ENCODE results near the gene ELP2. TPM values are rescaled to one million over a fixed set of nuclear protein-coding genes. Genes with fewer than 3 reads are reported as not detected.

The ELP2 gene
- total and polyA plus RNA-seq, 5 donors from 2014 or later, result 71.0 to 161 (median 92.1) TPM

DNA sequence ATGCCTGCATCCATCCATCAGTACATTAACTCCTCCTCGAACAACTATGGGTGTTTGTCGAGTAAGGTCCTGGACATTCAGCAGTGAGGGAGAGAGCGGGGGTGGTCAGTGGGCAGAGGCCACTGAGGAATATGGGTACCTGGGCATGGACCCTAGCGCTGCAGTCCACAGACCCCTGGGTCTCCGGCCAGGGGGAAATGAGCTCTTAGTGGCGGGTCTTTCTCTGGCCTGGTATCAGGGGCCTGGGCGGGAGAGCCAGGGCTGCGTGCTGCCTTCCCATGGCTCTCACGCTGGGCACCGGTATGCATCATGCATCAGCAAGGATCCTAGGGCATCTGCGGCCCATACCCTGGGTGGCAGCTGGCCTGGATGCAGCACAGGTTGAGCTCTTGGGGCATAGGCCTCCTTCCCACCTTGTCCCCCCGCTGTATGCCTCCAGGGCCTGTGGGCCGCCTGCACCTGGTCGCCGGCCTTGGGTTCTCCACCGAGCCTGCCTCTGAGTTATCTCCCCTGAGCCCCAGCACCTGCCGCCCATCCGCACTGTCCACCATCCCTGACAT is 56.3 kb downstream of the ELP2 start:
- H3K4me3 Mint-ChIP-seq, result peak overlapping the region; percentile 36 to 89 (median 82)
- no peaks in the 10 kb centered on the region for H3K9me3 ChIP-seq (ENCODE audit: control insufficient read depth in 2 of 2, low read length in 2 of 2)
- H3K4me1 ChIP-seq (ENCODE audit: control insufficient read depth, insufficient read depth, low read length, poor library complexity, severe bottlenecking), result peaks cover 17% of the 10 kb centered on the region
- H3K27ac Mint-ChIP-seq, result no peak overlapping the region
- H3K27me3 ChIP-seq (ENCODE audit: control insufficient read depth, insufficient read depth, low read length), result peaks cover 14% of the 10 kb centered on the region
- no peak overlapping the region for H3K27ac ChIP-seq (ENCODE audit: insufficient read depth, low read length, poor library complexity, severe bottlenecking)
- H3K4me3 ChIP-seq (ENCODE audit: low read depth, low read length), result no peak overlapping the region
- DNase-seq (no peak), ATAC-seq (ENCODE audit: low read depth in 2 of 2) (no peak)
- H3K36me3 ChIP-seq (ENCODE audit: control insufficient read depth, insufficient read depth, low read length), result no peaks in the 10 kb centered on the region
- peaks cover 0 to 7% (median 0%) of the 10 kb centered on the region in 7 donors for H3K9me3 Mint-ChIP-seq
- peaks cover 0 to 24% (median 7%) of the 10 kb centered on the region in 4 donors for H3K4me1 Mint-ChIP-seq
- no peaks in the 10 kb centered on the region for H3K36me3 Mint-ChIP-seq
- H3K27me3 Mint-ChIP-seq, result peaks cover 28% of the 10 kb centered on the region

DNA sequence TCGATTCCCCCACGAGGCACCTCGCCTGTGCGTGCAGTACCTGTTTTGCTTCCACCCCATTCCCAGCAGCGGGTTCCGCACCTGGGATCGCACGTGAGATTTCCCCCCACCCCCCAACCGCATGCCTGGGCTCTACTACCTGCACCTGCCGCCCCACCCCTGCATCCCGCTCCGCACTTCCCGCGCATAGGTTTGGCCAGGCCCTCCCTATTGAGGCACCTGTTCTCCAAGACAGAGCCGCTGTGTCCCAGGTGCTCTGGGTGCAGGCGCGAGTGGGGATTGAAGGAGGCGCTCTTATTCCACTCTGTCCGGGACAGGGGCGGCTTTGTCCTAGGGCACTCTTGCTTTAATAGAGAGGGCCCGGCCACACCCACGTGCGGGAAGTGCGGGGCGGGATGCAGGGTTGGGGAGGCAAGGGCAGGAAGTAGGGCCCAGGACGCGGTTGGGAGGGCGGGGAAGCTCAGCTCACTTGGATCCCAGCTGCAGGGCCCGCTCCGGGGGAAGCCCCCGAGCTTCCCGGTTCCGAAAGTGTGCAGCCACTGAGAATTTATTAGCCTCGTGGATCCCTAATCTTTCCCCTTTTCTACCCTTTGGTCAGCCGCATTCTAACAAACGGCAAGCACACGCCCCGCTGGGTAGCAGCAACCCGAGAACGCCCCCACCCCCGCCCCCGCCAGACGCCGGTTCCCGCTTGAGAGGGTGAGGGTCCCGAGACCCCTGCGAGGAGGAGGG is 56.9 kb downstream of the ELP2 start:
- Mint-ChIP-seq H3K36me3 (no peaks in the 10 kb centered on the region), H3K4me3 (peak overlapping the region; percentile 36 to 89 (median 82)), H3K9me3 (peaks cover 0 to 7% (median 0%) of the 10 kb centered on the region in 7 donors), H3K27me3 (peaks cover 30% of the 10 kb centered on the region), H3K4me1 (peaks cover 0 to 24% (median 7%) of the 10 kb centered on the region in 4 donors), H3K27ac (no peak overlapping the region)
- peaks cover 17% of the 10 kb centered on the region for H3K4me1 ChIP-seq (ENCODE audit: control insufficient read depth, insufficient read depth, low read length, poor library complexity, severe bottlenecking)
- ATAC-seq (ENCODE audit: low read depth in 2 of 2) (peak in 1 of 2 donors; percentile 22), DNase-seq (peak in 1 of 3 donors; percentile 24)
- peaks cover 14% of the 10 kb centered on the region for H3K27me3 ChIP-seq (ENCODE audit: control insufficient read depth, insufficient read depth, low read length)
- H3K36me3 ChIP-seq (ENCODE audit: control insufficient read depth, insufficient read depth, low read length), result no peaks in the 10 kb centered on the region
- H3K9me3 ChIP-seq (ENCODE audit: control insufficient read depth in 2 of 2, low read length in 2 of 2), result no peaks in the 10 kb centered on the region
- peak overlapping the region; percentile 67 for H3K4me3 ChIP-seq (ENCODE audit: low read depth, low read length)
- no peak overlapping the region for H3K27ac ChIP-seq (ENCODE audit: insufficient read depth, low read length, poor library complexity, severe bottlenecking)

DNA sequence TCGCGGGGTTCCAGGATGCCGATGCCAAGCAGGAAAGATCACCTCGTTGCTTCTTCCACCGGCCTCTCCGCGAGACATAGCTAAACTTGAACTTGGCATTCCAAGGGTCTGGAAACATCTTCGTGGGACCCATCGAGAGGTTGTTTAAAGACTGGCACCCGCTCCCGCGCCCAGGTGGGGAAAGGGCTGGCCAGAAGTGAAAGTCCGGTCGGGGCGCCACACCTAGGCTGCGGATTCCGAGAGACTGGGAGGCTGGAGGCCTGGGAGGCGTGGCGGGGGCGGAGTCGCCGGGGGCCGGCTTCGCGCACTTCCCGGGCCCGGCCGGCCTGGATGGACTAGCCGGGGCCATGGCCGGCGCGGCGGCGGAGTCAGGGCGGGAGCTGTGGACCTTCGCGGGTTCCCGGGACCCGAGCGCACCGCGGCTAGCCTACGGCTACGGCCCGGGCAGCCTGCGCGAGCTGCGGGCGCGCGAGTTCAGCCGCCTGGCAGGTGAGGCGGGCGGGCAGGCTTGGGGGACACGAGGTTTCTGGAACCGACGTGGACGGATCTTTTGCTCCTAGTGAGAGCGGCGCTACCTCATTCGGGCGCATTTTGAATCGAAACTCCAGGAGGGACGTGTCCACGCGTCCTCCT is 57.6 kb downstream of the ELP2 start, which contains the start of gene MOCOS:
Gene MOCOS (plus strand): TSS at position 305 of the 633 bp plus-strand sequence. CDS start 43 bp downstream, at position 348.
- Histone ChIP-seq H3K9me3 (ENCODE audit: control insufficient read depth in 2 of 2, low read length in 2 of 2) (no peaks in the 10 kb centered on the region), H3K27me3 (ENCODE audit: control insufficient read depth, insufficient read depth, low read length) (peaks cover 14% of the 10 kb centered on the region), H3K4me3 (ENCODE audit: low read depth, low read length) (peak within 1 kb of the TSS; percentile 67), H3K27ac (ENCODE audit: insufficient read depth, low read length, poor library complexity, severe bottlenecking) (no peak within 1 kb of the TSS), H3K36me3 (ENCODE audit: control insufficient read depth, insufficient read depth, low read length) (no peaks in the 10 kb centered on the region), H3K4me1 (ENCODE audit: control insufficient read depth, insufficient read depth, low read length, poor library complexity, severe bottlenecking) (peaks cover 17% of the 10 kb centered on the region)
- peak; percentile 35 to 40 for ATAC-seq (ENCODE audit: low read depth in 2 of 2)
- H3K27me3 Mint-ChIP-seq, result peaks cover 37% of the 10 kb centered on the region
- H3K36me3 Mint-ChIP-seq, result no peaks in the 10 kb centered on the region
- H3K27ac Mint-ChIP-seq, result peak within 1 kb of the TSS in 1 of 3 donors; percentile 11
- H3K4me1 Mint-ChIP-seq, result peaks cover 0 to 24% (median 7%) of the 10 kb centered on the region in 4 donors
- peak within 1 kb of the TSS; percentile 36 to 89 (median 84) for H3K4me3 Mint-ChIP-seq
- H3K9me3 Mint-ChIP-seq, result peaks cover 0 to 7% (median 0%) of the 10 kb centered on the region in 7 donors
- DNase-seq, result peak; percentile 15 to 34 (median 25)

DNA sequence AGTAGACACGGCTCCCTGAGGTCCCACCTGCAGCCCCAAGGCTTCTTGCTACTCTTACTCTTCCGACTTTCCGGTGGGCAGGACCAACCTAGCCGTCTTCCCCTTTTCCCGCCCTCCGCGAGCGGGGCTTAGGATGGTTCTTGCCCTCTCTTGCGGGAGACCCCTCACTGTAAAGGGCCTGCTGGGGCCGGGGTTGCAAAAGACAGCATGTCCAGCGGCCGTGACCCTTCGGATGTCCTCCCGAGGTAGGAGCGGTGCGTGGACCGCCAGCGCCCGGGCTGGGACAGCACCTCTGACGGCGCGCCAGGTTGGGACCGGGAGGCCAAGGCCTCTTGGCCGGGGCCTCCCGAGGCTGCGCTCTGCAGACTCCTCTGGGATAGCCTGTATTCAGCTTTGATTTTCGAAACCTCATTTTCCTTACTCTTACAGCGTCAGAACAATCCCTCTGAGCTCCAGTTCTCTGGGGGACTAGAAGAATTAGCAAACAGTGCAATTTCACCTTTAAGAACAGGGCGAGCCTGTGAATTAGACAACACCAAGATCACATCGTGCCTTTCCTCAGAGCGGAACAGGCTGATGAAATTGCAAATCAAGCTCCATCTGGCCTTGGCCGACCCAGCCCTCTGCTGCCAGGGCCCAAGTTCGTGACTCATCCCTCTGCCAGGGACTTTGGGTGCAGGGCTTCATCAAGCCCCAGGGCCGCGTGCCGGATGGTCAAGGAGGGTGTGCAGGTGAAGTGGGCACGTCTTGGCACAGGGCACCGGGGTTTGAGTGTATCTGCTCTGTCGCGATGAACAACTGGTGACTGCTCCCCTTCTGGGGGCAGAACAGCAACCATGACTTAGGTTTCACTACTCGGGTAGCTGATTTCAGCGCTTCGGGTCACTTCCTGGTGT is 58.4 kb downstream of the ELP2 start:
- DNase-seq (peak in 1 of 3 donors; percentile 10), ATAC-seq (ENCODE audit: low read depth in 2 of 2) (peak; percentile 24 to 37)
- Mint-ChIP-seq H3K4me3 (peak overlapping the region; percentile 36 to 86 (median 82)), H3K4me1 (peaks cover 0 to 24% (median 7%) of the 10 kb centered on the region in 4 donors), H3K27me3 (peaks cover 37% of the 10 kb centered on the region), H3K36me3 (no peaks in the 10 kb centered on the region), H3K9me3 (peaks cover 0 to 4% (median 0%) of the 10 kb centered on the region in 7 donors), H3K27ac (peak overlapping the region in 1 of 3 donors; percentile 11)
- no peak overlapping the region for H3K27ac ChIP-seq (ENCODE audit: insufficient read depth, low read length, poor library complexity, severe bottlenecking)
- H3K4me1 ChIP-seq (ENCODE audit: control insufficient read depth, insufficient read depth, low read length, poor library complexity, severe bottlenecking), result peaks cover 17% of the 10 kb centered on the region
- H3K4me3 ChIP-seq (ENCODE audit: low read depth, low read length), result peak overlapping the region; percentile 55
- H3K27me3 ChIP-seq (ENCODE audit: control insufficient read depth, insufficient read depth, low read length), result peaks cover 14% of the 10 kb centered on the region
- H3K36me3 ChIP-seq (ENCODE audit: control insufficient read depth, insufficient read depth, low read length), result no peaks in the 10 kb centered on the region
- no peaks in the 10 kb centered on the region for H3K9me3 ChIP-seq (ENCODE audit: control insufficient read depth in 2 of 2, low read length in 2 of 2)

DNA sequence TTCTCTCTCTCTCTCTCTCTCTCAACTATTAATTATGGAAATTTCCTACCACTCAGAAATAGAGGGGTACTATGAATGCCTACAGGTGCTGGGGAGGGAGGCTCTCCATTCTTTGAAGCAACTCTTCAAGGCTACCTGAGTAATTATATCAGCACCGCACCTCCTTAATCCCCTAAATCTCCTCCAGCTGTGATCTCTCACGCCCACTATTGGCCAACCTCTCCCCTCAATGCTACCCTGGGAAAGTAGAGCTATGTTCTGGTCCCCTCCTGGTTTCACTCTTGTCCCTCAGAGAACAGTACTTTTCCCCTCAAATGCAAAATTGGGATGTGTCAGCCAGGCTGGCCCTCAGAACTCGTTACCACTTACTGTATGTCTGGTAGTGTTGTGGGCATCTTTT is 59.2 kb downstream of the ELP2 start:
- no peak for ATAC-seq (ENCODE audit: low read depth in 2 of 2)
- H3K9me3 ChIP-seq (ENCODE audit: control insufficient read depth in 2 of 2, low read length in 2 of 2), result no peaks in the 10 kb centered on the region

DNA sequence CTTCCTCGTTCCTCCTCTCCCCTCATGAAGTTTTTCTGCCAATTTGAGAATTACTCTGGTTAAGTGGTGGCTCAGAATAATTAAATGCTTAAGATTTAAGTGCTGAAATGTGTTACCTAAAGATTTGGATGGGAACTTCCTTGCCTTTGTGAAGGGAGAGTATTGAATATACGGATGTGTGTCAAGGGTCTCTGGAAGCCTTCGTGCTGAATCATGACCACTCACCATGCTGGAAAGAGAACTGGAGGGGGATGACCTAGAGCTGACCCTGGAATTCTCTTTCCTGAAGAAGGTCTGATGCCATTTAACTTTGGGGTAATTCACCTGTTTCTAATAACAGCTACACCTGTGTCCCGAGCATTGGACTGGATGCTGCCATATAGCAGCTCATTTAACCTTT is 59.8 kb downstream of the ELP2 start:
- H3K36me3 ChIP-seq (ENCODE audit: control insufficient read depth, insufficient read depth, low read length), result no peaks in the 10 kb centered on the region
- peaks cover 17% of the 10 kb centered on the region for H3K4me1 ChIP-seq (ENCODE audit: control insufficient read depth, insufficient read depth, low read length, poor library complexity, severe bottlenecking)
- H3K9me3 ChIP-seq (ENCODE audit: control insufficient read depth in 2 of 2, low read length in 2 of 2), result no peaks in the 10 kb centered on the region
- H3K4me1 Mint-ChIP-seq, result peaks cover 0 to 24% (median 4%) of the 10 kb centered on the region in 4 donors
- H3K27ac ChIP-seq (ENCODE audit: insufficient read depth, low read length, poor library complexity, severe bottlenecking), result no peak overlapping the region
- DNase-seq (no peak), ATAC-seq (ENCODE audit: low read depth in 2 of 2) (no peak)
- no peak overlapping the region for H3K27ac Mint-ChIP-seq
- no peak overlapping the region for H3K4me3 ChIP-seq (ENCODE audit: low read depth, low read length)
- H3K27me3 ChIP-seq (ENCODE audit: control insufficient read depth, insufficient read depth, low read length), result peaks cover 14% of the 10 kb centered on the region
- no peaks in the 10 kb centered on the region for H3K36me3 Mint-ChIP-seq
- H3K27me3 Mint-ChIP-seq, result peaks cover 37% of the 10 kb centered on the region
- no peaks in the 10 kb centered on the region for H3K9me3 Mint-ChIP-seq
- peak overlapping the region in 2 of 4 donors; percentile 36 to 44 for H3K4me3 Mint-ChIP-seq

More for the DNA sequence above, 59.2 kb downstream of the ELP2 start:
- Mint-ChIP-seq H3K27ac (no peak overlapping the region), H3K4me3 (peak overlapping the region; percentile 36 to 86 (median 82)), H3K27me3 (peaks cover 37% of the 10 kb centered on the region), H3K36me3 (no peaks in the 10 kb centered on the region), H3K9me3 (peaks cover 0 to 2% (median 0%) of the 10 kb centered on the region in 7 donors), H3K4me1 (peaks cover 0 to 24% (median 6%) of the 10 kb centered on the region in 4 donors)
- no peak for DNase-seq
- Histone ChIP-seq H3K4me1 (ENCODE audit: control insufficient read depth, insufficient read depth, low read length, poor library complexity, severe bottlenecking) (peaks cover 17% of the 10 kb centered on the region), H3K4me3 (ENCODE audit: low read depth, low read length) (no peak overlapping the region), H3K27ac (ENCODE audit: insufficient read depth, low read length, poor library complexity, severe bottlenecking) (no peak overlapping the region), H3K27me3 (ENCODE audit: control insufficient read depth, insufficient read depth, low read length) (peaks cover 14% of the 10 kb centered on the region), H3K36me3 (ENCODE audit: control insufficient read depth, insufficient read depth, low read length) (no peaks in the 10 kb centered on the region)

DNA sequence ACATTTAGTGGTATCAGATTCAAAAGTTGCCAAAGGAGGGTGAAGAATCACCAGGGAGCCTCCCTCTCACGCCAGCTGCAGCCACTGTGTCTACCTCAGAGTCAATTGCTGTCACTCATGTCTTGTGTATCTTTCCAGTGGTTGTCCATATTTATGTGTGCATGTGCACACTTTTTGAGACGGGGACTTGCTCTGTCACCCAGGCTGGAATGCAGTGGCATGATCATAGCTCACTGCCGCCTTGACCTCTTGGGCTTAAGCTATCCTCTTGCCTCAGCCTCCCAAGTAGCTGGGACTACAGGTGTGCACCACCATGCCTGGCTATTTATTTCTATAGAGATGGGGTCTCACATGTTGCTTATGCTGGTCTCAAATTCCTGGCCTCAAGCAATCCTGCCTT is 61.6 kb downstream of the ELP2 start:
- peaks cover 0 to 18% (median 4%) of the 10 kb centered on the region in 4 donors for H3K4me1 Mint-ChIP-seq
- H3K36me3 ChIP-seq (ENCODE audit: control insufficient read depth, insufficient read depth, low read length), result no peaks in the 10 kb centered on the region
- H3K4me3 Mint-ChIP-seq, result peak overlapping the region in 2 of 4 donors; percentile 0 to 63
- H3K27ac Mint-ChIP-seq, result no peak overlapping the region
- ATAC-seq (ENCODE audit: low read depth in 2 of 2) (no peak), DNase-seq (no peak)
- H3K27me3 ChIP-seq (ENCODE audit: control insufficient read depth, insufficient read depth, low read length), result peaks cover 11% of the 10 kb centered on the region
- peaks cover 29% of the 10 kb centered on the region for H3K27me3 Mint-ChIP-seq
- H3K4me1 ChIP-seq (ENCODE audit: control insufficient read depth, insufficient read depth, low read length, poor library complexity, severe bottlenecking), result peaks cover 16% of the 10 kb centered on the region
- no peaks in the 10 kb centered on the region for H3K36me3 Mint-ChIP-seq
- H3K9me3 Mint-ChIP-seq, result no peaks in the 10 kb centered on the region
- H3K27ac ChIP-seq (ENCODE audit: insufficient read depth, low read length, poor library complexity, severe bottlenecking), result no peak overlapping the region
- H3K4me3 ChIP-seq (ENCODE audit: low read depth, low read length), result no peak overlapping the region
- H3K9me3 ChIP-seq (ENCODE audit: control insufficient read depth in 2 of 2, low read length in 2 of 2), result no peaks in the 10 kb centered on the region
